Measurements from ENCODE around the gene IGIP.

DNA sequence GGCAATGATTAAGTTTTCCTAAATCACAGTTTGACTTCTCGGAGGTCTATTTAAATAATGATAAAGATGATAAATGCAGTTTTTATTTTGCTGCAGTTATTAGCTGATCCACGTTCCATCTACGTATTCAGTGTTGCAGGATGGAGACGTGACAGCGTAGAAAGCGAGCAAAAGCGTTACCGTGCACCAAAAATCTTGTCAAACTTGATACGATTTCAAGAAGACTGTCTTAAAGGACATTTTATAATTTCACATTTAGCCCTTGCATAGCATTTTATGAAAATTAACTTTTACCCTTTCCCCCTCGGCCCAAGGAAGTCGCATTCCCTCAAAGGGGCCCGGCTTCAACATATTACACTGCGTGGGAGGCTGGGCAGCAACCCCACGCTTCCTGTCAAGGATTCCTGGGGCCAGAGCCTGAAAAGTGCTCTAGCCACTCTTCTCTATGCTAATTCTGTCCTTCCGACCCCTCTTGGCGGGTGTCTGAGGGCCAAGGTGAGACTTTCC is 18.9 kb upstream of the IGIP start:
- TF ChIP-seq, protein P1, sequence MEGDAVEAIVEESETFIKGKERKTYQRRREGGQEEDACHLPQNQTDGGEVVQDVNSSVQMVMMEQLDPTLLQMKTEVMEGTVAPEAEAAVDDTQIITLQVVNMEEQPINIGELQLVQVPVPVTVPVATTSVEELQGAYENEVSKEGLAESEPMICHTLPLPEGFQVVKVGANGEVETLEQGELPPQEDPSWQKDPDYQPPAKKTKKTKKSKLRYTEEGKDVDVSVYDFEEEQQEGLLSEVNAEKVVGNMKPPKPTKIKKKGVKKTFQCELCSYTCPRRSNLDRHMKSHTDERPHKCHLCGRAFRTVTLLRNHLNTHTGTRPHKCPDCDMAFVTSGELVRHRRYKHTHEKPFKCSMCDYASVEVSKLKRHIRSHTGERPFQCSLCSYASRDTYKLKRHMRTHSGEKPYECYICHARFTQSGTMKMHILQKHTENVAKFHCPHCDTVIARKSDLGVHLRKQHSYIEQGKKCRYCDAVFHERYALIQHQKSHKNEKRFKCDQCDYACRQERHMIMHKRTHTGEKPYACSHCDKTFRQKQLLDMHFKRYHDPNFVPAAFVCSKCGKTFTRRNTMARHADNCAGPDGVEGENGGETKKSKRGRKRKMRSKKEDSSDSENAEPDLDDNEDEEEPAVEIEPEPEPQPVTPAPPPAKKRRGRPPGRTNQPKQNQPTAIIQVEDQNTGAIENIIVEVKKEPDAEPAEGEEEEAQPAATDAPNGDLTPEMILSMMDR (IDR thresholded peaks at IDR 0.05 in 8 of 11, conservative IDR thresholded peaks at IDR 0.05 in 3 of 11) = no peak
- no peak for TF ChIP-seq POLR2A (IDR thresholded peaks at IDR 0.05)

Data from spleen (tissue), 7 donors.